ENCODE data around the gene NR6A1. TPM values are rescaled to one million over a fixed set of nuclear protein-coding genes. Genes with fewer than 3 reads are reported as not detected.

The NR6A1 gene
- polyA plus RNA-seq, 1 donor from 2014 or later: 4.3 TPM

DNA sequence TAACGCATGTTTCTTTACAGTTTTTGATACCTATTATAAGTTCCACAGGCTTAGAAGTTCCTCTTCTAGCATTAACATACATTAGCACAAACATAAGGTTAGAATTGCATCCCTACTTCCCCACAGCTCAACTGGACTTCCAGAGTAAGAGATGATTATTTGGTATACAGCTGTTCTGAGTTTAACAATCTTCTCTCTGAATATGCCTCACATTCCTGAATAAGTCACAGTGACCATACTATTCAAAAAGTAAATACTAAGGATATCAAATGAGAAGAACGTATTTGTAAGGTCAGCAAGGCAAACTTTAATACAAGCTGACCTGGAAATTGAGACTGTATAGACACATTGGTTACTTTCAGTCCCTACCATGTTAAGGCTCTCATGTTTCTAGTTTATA is 21.3 kb downstream of the NR6A1 start:
- no peak overlapping the region for H2AFZ ChIP-seq (ENCODE audit: low read depth, low read length)
- H3K4me2 ChIP-seq (ENCODE audit: low read length): no peak overlapping the region
- TF ChIP-seq TAF1 (IDR thresholded peaks at IDR 0.05; ENCODE audit: low read depth) (no peak), REST (IDR thresholded peaks at IDR 0.05; ENCODE audit: borderline replicate concordance) (no peak), EZH2 (IDR thresholded peaks at IDR 0.05; ENCODE audit: borderline replicate concordance, insufficient read depth, low read length, poor library complexity, severe bottlenecking) (no peak), SMC3 (conservative IDR thresholded peaks at IDR 0.05; ENCODE audit: poor library complexity) (no peak), RAD21 (conservative IDR thresholded peaks at IDR 0.05) (no peak), EP300 (conservative IDR thresholded peaks at IDR 0.05; ENCODE audit: poor library complexity, severe bottlenecking) (no peak), MXI1 (conservative IDR thresholded peaks at IDR 0.05; ENCODE audit: poor library complexity, severe bottlenecking) (no peak), POLR2AphosphoS5 (IDR thresholded peaks at IDR 0.05) (no peak)
- TF ChIP-seq, protein P1, sequence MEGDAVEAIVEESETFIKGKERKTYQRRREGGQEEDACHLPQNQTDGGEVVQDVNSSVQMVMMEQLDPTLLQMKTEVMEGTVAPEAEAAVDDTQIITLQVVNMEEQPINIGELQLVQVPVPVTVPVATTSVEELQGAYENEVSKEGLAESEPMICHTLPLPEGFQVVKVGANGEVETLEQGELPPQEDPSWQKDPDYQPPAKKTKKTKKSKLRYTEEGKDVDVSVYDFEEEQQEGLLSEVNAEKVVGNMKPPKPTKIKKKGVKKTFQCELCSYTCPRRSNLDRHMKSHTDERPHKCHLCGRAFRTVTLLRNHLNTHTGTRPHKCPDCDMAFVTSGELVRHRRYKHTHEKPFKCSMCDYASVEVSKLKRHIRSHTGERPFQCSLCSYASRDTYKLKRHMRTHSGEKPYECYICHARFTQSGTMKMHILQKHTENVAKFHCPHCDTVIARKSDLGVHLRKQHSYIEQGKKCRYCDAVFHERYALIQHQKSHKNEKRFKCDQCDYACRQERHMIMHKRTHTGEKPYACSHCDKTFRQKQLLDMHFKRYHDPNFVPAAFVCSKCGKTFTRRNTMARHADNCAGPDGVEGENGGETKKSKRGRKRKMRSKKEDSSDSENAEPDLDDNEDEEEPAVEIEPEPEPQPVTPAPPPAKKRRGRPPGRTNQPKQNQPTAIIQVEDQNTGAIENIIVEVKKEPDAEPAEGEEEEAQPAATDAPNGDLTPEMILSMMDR (IDR thresholded peaks at IDR 0.05; ENCODE audit: poor library complexity, severe bottlenecking): no peak
- H3K36me3 ChIP-seq (ENCODE audit: insufficient read depth, low read length): no peaks in the 10 kb centered on the region
- no peak overlapping the region for H3K27ac ChIP-seq (ENCODE audit: low read length)
- H3K9me3 ChIP-seq (ENCODE audit: low read length): no peaks in the 10 kb centered on the region
- no peak overlapping the region for H3K9ac ChIP-seq (ENCODE audit: low read length)
- no peaks in the 10 kb centered on the region for H3F3A ChIP-seq (ENCODE audit: insufficient read depth, low read length, poor library complexity, severe bottlenecking)
- H4K20me1 ChIP-seq (ENCODE audit: insufficient read depth): no peaks in the 10 kb centered on the region
- no peaks in the 10 kb centered on the region for H3K9me2 ChIP-seq (ENCODE audit: insufficient read depth, low read length)
- peaks cover 2% of the 10 kb centered on the region for H3K79me2 ChIP-seq (replicated peaks; ENCODE audit: insufficient read depth, low read length)
- H3K27me3 ChIP-seq (ENCODE audit: insufficient read depth, low read depth, low read length): no peaks in the 10 kb centered on the region
- H3K4me3 ChIP-seq (ENCODE audit: low read length): no peak overlapping the region

DNA sequence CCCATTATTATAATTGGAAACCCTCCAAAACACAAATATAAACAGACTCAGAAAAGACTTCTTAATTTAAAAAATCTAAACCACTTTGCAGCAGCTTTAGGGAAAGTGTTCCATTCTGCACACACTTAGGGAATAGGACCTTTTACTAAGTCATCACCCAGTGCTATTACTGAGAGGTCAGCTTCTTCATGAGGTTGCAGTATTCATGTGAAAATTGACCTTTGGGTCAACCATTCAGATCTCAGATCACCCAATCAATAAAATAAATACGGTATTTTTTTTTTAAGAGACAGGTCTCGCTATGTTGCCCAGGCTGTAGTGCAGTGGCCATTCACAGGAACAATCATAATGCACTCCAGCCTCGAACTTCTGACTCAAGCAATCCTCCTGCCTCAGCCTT is 21.8 kb downstream of the NR6A1 start:
- H3K27me3 ChIP-seq (ENCODE audit: insufficient read depth, low read depth, low read length): no peaks in the 10 kb centered on the region
- peaks cover 2% of the 10 kb centered on the region for H3K79me2 ChIP-seq (replicated peaks; ENCODE audit: insufficient read depth, low read length)
- TF ChIP-seq EZH2 (IDR thresholded peaks at IDR 0.05; ENCODE audit: borderline replicate concordance, insufficient read depth, low read length, poor library complexity, severe bottlenecking) (no peak), POLR2AphosphoS5 (IDR thresholded peaks at IDR 0.05) (no peak), MXI1 (conservative IDR thresholded peaks at IDR 0.05; ENCODE audit: poor library complexity, severe bottlenecking) (no peak)
- peaks cover 3% of the 10 kb centered on the region for H3F3A ChIP-seq (ENCODE audit: insufficient read depth, low read length, poor library complexity, severe bottlenecking)
- H3K9ac ChIP-seq (ENCODE audit: low read length): no peak overlapping the region
- H3K9me3 ChIP-seq (ENCODE audit: low read length): no peaks in the 10 kb centered on the region
- H3K4me3 ChIP-seq (ENCODE audit: low read length): no peak overlapping the region
- H2AFZ ChIP-seq (ENCODE audit: low read depth, low read length): no peak overlapping the region
- H3K36me3 ChIP-seq (ENCODE audit: insufficient read depth, low read length): no peaks in the 10 kb centered on the region
- H3K27ac ChIP-seq (ENCODE audit: low read length): no peak overlapping the region
- H4K20me1 ChIP-seq (ENCODE audit: insufficient read depth): no peaks in the 10 kb centered on the region
- no peak overlapping the region for H3K4me2 ChIP-seq (ENCODE audit: low read length)
- no peaks in the 10 kb centered on the region for H3K9me2 ChIP-seq (ENCODE audit: insufficient read depth, low read length)

GRCh38 chr9:124747065-124747464 is 24.0 kb downstream of the NR6A1 start:
- H3K9me3 ChIP-seq (ENCODE audit: low read length): no peaks in the 10 kb centered on the region
- no peak overlapping the region for H3K4me2 ChIP-seq (ENCODE audit: low read length)
- no peak overlapping the region for H2AFZ ChIP-seq (ENCODE audit: low read depth, low read length)
- no peak overlapping the region for H3K4me3 ChIP-seq (ENCODE audit: low read length)
- no peak overlapping the region for H3K9ac ChIP-seq (ENCODE audit: low read length)
- no peaks in the 10 kb centered on the region for H3K9me2 ChIP-seq (ENCODE audit: insufficient read depth, low read length)
- no peaks in the 10 kb centered on the region for H3K27me3 ChIP-seq (ENCODE audit: insufficient read depth, low read depth, low read length)
- TF ChIP-seq SMC3 (conservative IDR thresholded peaks at IDR 0.05; ENCODE audit: poor library complexity) (no peak), RAD21 (conservative IDR thresholded peaks at IDR 0.05) (no peak), TAF1 (IDR thresholded peaks at IDR 0.05; ENCODE audit: low read depth) (no peak), MXI1 (conservative IDR thresholded peaks at IDR 0.05; ENCODE audit: poor library complexity, severe bottlenecking) (no peak), EZH2 (IDR thresholded peaks at IDR 0.05; ENCODE audit: borderline replicate concordance, insufficient read depth, low read length, poor library complexity, severe bottlenecking) (no peak), REST (IDR thresholded peaks at IDR 0.05; ENCODE audit: borderline replicate concordance) (no peak), EP300 (conservative IDR thresholded peaks at IDR 0.05; ENCODE audit: poor library complexity, severe bottlenecking) (no peak), POLR2AphosphoS5 (IDR thresholded peaks at IDR 0.05) (no peak)
- TF ChIP-seq, protein P1 (IDR thresholded peaks at IDR 0.05; ENCODE audit: poor library complexity, severe bottlenecking): no peak
- H3F3A ChIP-seq (ENCODE audit: insufficient read depth, low read length, poor library complexity, severe bottlenecking): peaks cover 3% of the 10 kb centered on the region
- no peaks in the 10 kb centered on the region for H3K36me3 ChIP-seq (ENCODE audit: insufficient read depth, low read length)
- H3K27ac ChIP-seq (ENCODE audit: low read length): no peak overlapping the region
- peaks cover 2% of the 10 kb centered on the region for H3K79me2 ChIP-seq (replicated peaks; ENCODE audit: insufficient read depth, low read length)
- H4K20me1 ChIP-seq (ENCODE audit: insufficient read depth): no peaks in the 10 kb centered on the region
